H1 (cell line): ENCODE results near the gene ZNF385B. TPM values are rescaled to one million over a fixed set of nuclear protein-coding genes. Genes with fewer than 3 reads are reported as not detected.

Experiments used
- CTCF ChIA-PET: fragments of 300-600 bp; sonication (Branson Sonifier 250); formaldehyde crosslinking; loops from one replicate; lab custom pipeline; 2021; ENCODE audit not compliant: partially characterized antibody; lab: Charles Lee
- POLR2A ChIA-PET: fragments of 300-600 bp; sonication (Branson Sonifier 250); formaldehyde crosslinking; loops from one replicate; lab custom pipeline; 2021; ENCODE audit warnings: inconsistent platforms; ENCODE audit not compliant: partially characterized antibody; lab: Charles Lee
- DNase-seq, 2 experiments: peaks; one replicate each; pipeline versions ENCODE4 v3.0.0 to v3.0.0-alpha.2; 2010 to 2022; ENCODE audit warnings: low spot score in 2 of 2, low read depth in 1 of 2, mixed read lengths in 1 of 2
- FAIRE-seq: peaks from 2 replicates; lab custom pipeline; 2011; peaks lifted over from hg19 to GRCh38; lab: Jason Lieb, UNC
- H2AFZ ChIP-seq: 2 replicates; pipeline ENCODE4 v1.8.1; 2012; ENCODE audit warnings: low read length, inconsistent platforms
- H2AK5ac ChIP-seq: 2 replicates; pipeline ENCODE4 v1.6.1; 2013; ENCODE audit warnings: low read depth, low read length
- H2BK120ac ChIP-seq: replicated peaks from 2 replicates; pipeline ENCODE3; 2013; ENCODE audit warnings: low read depth, low read length, inconsistent platforms
- H2BK12ac ChIP-seq: 2 replicates; pipeline ENCODE4 v1.6.1; 2013; ENCODE audit warnings: low read depth, low read length
- H2BK15ac ChIP-seq: 2 replicates; pipeline ENCODE4 v1.6.1; 2013; ENCODE audit warnings: low read length
- H2BK20ac ChIP-seq: 2 replicates; pipeline ENCODE4 v1.6.1; 2013; ENCODE audit warnings: low read length
- H2BK5ac ChIP-seq: 2 replicates; pipeline ENCODE4 v1.6.1; 2013; ENCODE audit warnings: low read depth, low read length
- H3K14ac ChIP-seq: 2 replicates; pipeline ENCODE4 v1.6.1; 2013; ENCODE audit warnings: inconsistent platforms; ENCODE audit not compliant: insufficient read length
- H3K18ac ChIP-seq: 2 replicates; pipeline ENCODE4 v1.6.1; 2013; ENCODE audit warnings: low read length; ENCODE audit errors: extremely low read depth
- H3K23ac ChIP-seq: 2 replicates; pipeline ENCODE4 v1.6.1; 2013; ENCODE audit warnings: inconsistent platforms; ENCODE audit not compliant: insufficient read length
- H3K23me2 ChIP-seq: 2 replicates; pipeline ENCODE4 v1.6.1; 2013; ENCODE audit warnings: low read depth, low read length
- H3K27ac ChIP-seq: 2 replicates; pipeline ENCODE4 v1.6.1; 2011; ENCODE audit warnings: low read depth, low read length, inconsistent platforms
- H3K27me3 ChIP-seq, 4 experiments: replicated peaks in 1 of 4; 1 replicate in 1 of 4; 2 replicates in 3 of 4; pipeline versions ENCODE4 v1.6.1 to v1.8.1; 2011 to 2013; ENCODE audit warnings: low read length in 3 of 4, mild to moderate bottlenecking in 3 of 4, inconsistent platforms in 2 of 4, mixed read lengths in 2 of 4, moderate library complexity in 1 of 4; ENCODE audit not compliant: control insufficient read depth in 3 of 4, insufficient read depth in 3 of 4; ENCODE audit errors: extremely low read depth in 1 of 4
- H3K36me3 ChIP-seq, 4 experiments: 2 replicates each; pipeline versions ENCODE4 v1.6.1 to v1.8.1; 2011 to 2013; ENCODE audit warnings: mild to moderate bottlenecking in 4 of 4, low read length in 3 of 4, moderate library complexity in 2 of 4, control low read depth in 1 of 4, inconsistent platforms in 1 of 4; ENCODE audit not compliant: insufficient read depth in 4 of 4, control insufficient read depth in 2 of 4
- H3K4ac ChIP-seq: replicated peaks from 2 replicates; pipeline ENCODE3; 2013; ENCODE audit warnings: low read length, low read depth, mixed read lengths, inconsistent platforms; ENCODE audit not compliant: insufficient read length
- H3K4me1 ChIP-seq, 4 experiments: replicated peaks in 1 of 4; 1 replicate in 1 of 4; 2 replicates in 3 of 4; pipeline versions ENCODE4 v1.6.1 to v1.8.1; 2011 to 2013; ENCODE audit warnings: low read length in 3 of 4, inconsistent platforms in 2 of 4, mixed read lengths in 1 of 4; ENCODE audit not compliant: insufficient read depth in 4 of 4, control insufficient read depth in 3 of 4
- H3K4me2 ChIP-seq, 2 experiments: 2 replicates each; pipeline versions ENCODE4 v1.6.1 to v1.8.1; 2011 to 2013; ENCODE audit warnings: low read depth in 2 of 2, low read length in 2 of 2, control low read depth in 1 of 2, inconsistent platforms in 1 of 2, mild to moderate bottlenecking in 1 of 2; ENCODE audit not compliant: insufficient read depth in 1 of 2
- H3K4me3 ChIP-seq, 4 experiments: fragments of 200-600, 300-600 bp in 1 of 4; sonication (generic), shearing (Covaris generic), sonication (Bioruptor Twin) in 1 of 4; 2 replicates each; pipeline versions ENCODE4 v1.5.1 to v1.8.1; 2011 to 2016; ENCODE audit warnings: low read length in 4 of 4, low read depth in 3 of 4, control low read depth in 2 of 4, inconsistent platforms in 2 of 4, mild to moderate bottlenecking in 2 of 4, mixed read lengths in 1 of 4, moderate library complexity in 1 of 4; ENCODE audit not compliant: insufficient read depth in 2 of 4; ENCODE audit errors: extremely low read depth in 1 of 4
- H3K56ac ChIP-seq: replicated peaks from 2 replicates; pipeline ENCODE3; 2013; ENCODE audit warnings: low read depth, mild to moderate bottlenecking, mixed read lengths, low read length, inconsistent platforms; ENCODE audit not compliant: insufficient read length
- H3K79me1 ChIP-seq: 2 replicates; pipeline ENCODE4 v1.6.1; 2013; ENCODE audit warnings: low read depth, low read length, control low read depth
- H3K79me2 ChIP-seq, 2 experiments: 2 replicates each; pipeline versions ENCODE4 v1.6.1 to v1.8.1; 2012 to 2013; ENCODE audit warnings: low read length in 2 of 2, mild to moderate bottlenecking in 2 of 2, inconsistent platforms in 1 of 2; ENCODE audit not compliant: insufficient read depth in 2 of 2, control insufficient read depth in 1 of 2
- H3K9ac ChIP-seq, 4 experiments: replicated peaks in 1 of 4; 1 replicate in 1 of 4; 2 replicates in 3 of 4; pipeline versions ENCODE4 v1.6.1 to v1.8.1; 2011 to 2013; ENCODE audit warnings: low read depth in 3 of 4, low read length in 3 of 4, control low read depth in 2 of 4, mild to moderate bottlenecking in 2 of 4, moderate library complexity in 2 of 4, inconsistent platforms in 1 of 4; ENCODE audit errors: extremely low read depth in 1 of 4
- H3K9me3 ChIP-seq, 2 experiments: 2 replicates each; pipeline versions ENCODE4 v1.6.1 to v1.8.1; 2012 to 2013; ENCODE audit warnings: mild to moderate bottlenecking in 2 of 2, moderate library complexity in 2 of 2, control low read depth in 1 of 2, inconsistent platforms in 1 of 2, low read depth in 1 of 2, low read length in 1 of 2, mixed read lengths in 1 of 2; ENCODE audit not compliant: insufficient read depth in 2 of 2
- H4K20me1 ChIP-seq, 2 experiments: replicated peaks in 1 of 2; 2 replicates each; pipeline versions ENCODE3 to v1.8.1; 2011 to 2013; ENCODE audit warnings: inconsistent platforms in 2 of 2, low read length in 2 of 2, mild to moderate bottlenecking in 1 of 2; ENCODE audit not compliant: insufficient read depth in 2 of 2, control insufficient read depth in 1 of 2
- H4K5ac ChIP-seq: 2 replicates; pipeline ENCODE4 v1.6.1; 2013; ENCODE audit warnings: low read length, low read depth, mixed read lengths, inconsistent platforms; ENCODE audit not compliant: insufficient read length
- H4K8ac ChIP-seq: 2 replicates; pipeline ENCODE4 v1.8.0; 2013; ENCODE audit warnings: mild to moderate bottlenecking, moderate library complexity, low read length, inconsistent platforms; ENCODE audit not compliant: insufficient read depth; ENCODE audit errors: extremely low read depth
- H4K91ac ChIP-seq: replicated peaks from 2 replicates; pipeline ENCODE3; 2013; ENCODE audit warnings: low read length, mixed read lengths, inconsistent platforms; ENCODE audit not compliant: insufficient read length
- ASH2L ChIP-seq: fragments of 200-600, 300-600 bp; sonication (generic); IDR thresholded peaks from one replicate; pipeline ENCODE4 v1.7.1; 2017; ENCODE audit warnings: low read length
- BCL11A ChIP-seq, 2 experiments: IDR thresholded peaks; one replicate each; pipeline ENCODE4 v1.6.1; 2011; ENCODE audit warnings: low read depth in 2 of 2, low read length in 2 of 2, mild to moderate bottlenecking in 2 of 2
- CTBP2 ChIP-seq: IDR thresholded peaks from 2 replicates; pipeline ENCODE4 v1.7.0; 2011; ENCODE audit warnings: borderline replicate concordance, mild to moderate bottlenecking, moderate library complexity, mixed read lengths, low read length; ENCODE audit not compliant: insufficient read depth, insufficient read length
- EGR1 ChIP-seq: IDR thresholded peaks from 2 replicates; pipeline ENCODE4 v1.6.1; 2011; ENCODE audit warnings: low read depth, low read length, borderline replicate concordance
- EP300 ChIP-seq, 2 experiments: IDR thresholded peaks; 1 replicate in 1 of 2; 2 replicates in 1 of 2; pipeline ENCODE4 v1.6.1; 2011 to 2012; ENCODE audit warnings: low read depth in 2 of 2, low read length in 2 of 2, mild to moderate bottlenecking in 2 of 2, borderline replicate concordance in 1 of 2, inconsistent platforms in 1 of 2, moderate library complexity in 1 of 2
- GTF2F1 ChIP-seq: IDR thresholded peaks from 2 replicates; pipeline ENCODE4 v1.6.1; 2012; ENCODE audit warnings: low read depth, low read length, improper control_type of control experiment, borderline replicate concordance
- JUND ChIP-seq: IDR thresholded peaks from 2 replicates; pipeline ENCODE4 v1.6.1; 2011; ENCODE audit warnings: mild to moderate bottlenecking, improper control_type of control experiment, low read length
- RAD21 ChIP-seq, 2 experiments: IDR thresholded peaks in 1 of 2; conservative IDR thresholded peaks in 1 of 2; 2 replicates each; pipeline ENCODE4 v1.6.1; 2011; ENCODE audit warnings: low read depth in 2 of 2, low read length in 2 of 2, improper control_type of control experiment in 1 of 2, inconsistent platforms in 1 of 2, mild to moderate bottlenecking in 1 of 2, moderate library complexity in 1 of 2
- RFX5 ChIP-seq: IDR thresholded peaks from 2 replicates; pipeline ENCODE4 v1.6.1; 2011; ENCODE audit warnings: low read depth, low read length, improper control_type of control experiment, borderline replicate concordance
- TAF1 ChIP-seq: IDR thresholded peaks from 2 replicates; pipeline ENCODE4 v1.6.1; 2011; ENCODE audit warnings: mild to moderate bottlenecking, low read depth, low read length
- WGBS, 2 experiments: shearing (Covaris generic) in 1 of 2; methylation state at CpG; one replicate each; pipeline versions ENCODE4 v1.1.6 to v1.1.7; 2013 to 2015; ENCODE audit warnings: low lambda C conversion rate in 2 of 2, mixed read lengths in 2 of 2, inconsistent platforms in 1 of 2, low coverage in 1 of 2, missing lambda C conversion rate in 1 of 2; ENCODE audit not compliant: insufficient replicate concordance in 2 of 2, insufficient coverage in 1 of 2, insufficient read length in 1 of 2; ENCODE audit errors: extremely low coverage in 1 of 2, missing lambda C conversion rate in 1 of 2; 5-methylcytosine and 5-hydroxymethylcytosine counted together
- polyA plus RNA-seq, 7 experiments: library from polyadenylated mRNA; depleted of rRNA in 3 of 7; stranded (reverse) in 5 of 7; unstranded in 2 of 7; fragments of >200 nt in 5 of 7; fragments of 200-250 nt in 2 of 7; gene quantifications; 1 replicate in 5 of 7; 2 replicates in 1 of 7; 4 replicates in 1 of 7; pipeline versions ENCODE4 v1.2.1 to v1.2.3, GENCODE V29; 2011 to 2013; ENCODE audit warnings: missing spikeins in 2 of 7, mixed read lengths in 2 of 7
- total RNA-seq: library from RNA; stranded (reverse); fragmentation: NEBNext Ultra II Directional; extraction: Animal tissue kit (Norgen Biotek cat#: 25700); gene quantifications from 2 replicates; pipeline ENCODE4 v1.2.1, GENCODE V29; 2021

ZNF385B gene
- total and polyA plus RNA-seq, 2 of the 8 experiments (the other 6 are each of a cell fraction or from before 2014, with no cell fraction given) = 1.1 to 3.7 TPM

GRCh38 chr2:179758636-179759035, 102.8 kb downstream of the ZNF385B start:
- no peak for FAIRE-seq
- CTCF ChIA-PET = interaction anchor here (0.7 to 0.9 kb wide), 3 partner anchors 9 to 738 kb away, joined by 3 read pairs; no protein-coding TSS in a partner anchor

More at GRCh38 chr2:179758636-179759035, 102.8 kb downstream of the ZNF385B start:
- H4K8ac ChIP-seq = no peak overlapping the region
- no peaks in the 10 kb centered on the region for H3K79me2 ChIP-seq
- peaks cover 0 to 6% (median 2%) of the 10 kb centered on the region in 4 experiments; a peak in 2 of 8 replicates for H3K36me3 ChIP-seq
- no peak overlapping the region for H3K4me2 ChIP-seq
- no peak overlapping the region for H3K56ac ChIP-seq
- no peak overlapping the region for H2BK120ac ChIP-seq
- H3K4me3 ChIP-seq = no peak overlapping the region
- no peaks in the 10 kb centered on the region for H3K79me1 ChIP-seq
- no peak overlapping the region for H2BK12ac ChIP-seq
- no peaks in the 10 kb centered on the region for H3K23me2 ChIP-seq
- H3K23ac ChIP-seq = no peak overlapping the region
- H3K4me1 ChIP-seq = no peaks in the 10 kb centered on the region
- H3K27ac ChIP-seq = no peak overlapping the region
- H3K18ac ChIP-seq = no peak overlapping the region
- no peak overlapping the region for H2BK5ac ChIP-seq
- no peak overlapping the region for H2AFZ ChIP-seq
- DNase-seq = no peak
- WGBS, 2 experiments = 95% methylated on average over 3 of the region's 3 CpGs; no CpG with 5 or more reads in 1 of the 2 experiments
- no peaks in the 10 kb centered on the region for H4K20me1 ChIP-seq
- H3K27me3 ChIP-seq = no peaks in the 10 kb centered on the region
- H4K5ac ChIP-seq = no peak overlapping the region
- no peak overlapping the region for H2BK15ac ChIP-seq
- no peak overlapping the region for H3K4ac ChIP-seq
- TF ChIP-seq EP300 (IDR thresholded peaks at IDR 0.05; ENCODE audit: borderline replicate concordance in 1 of 2, low read depth in 2 of 2, low read length in 2 of 2) (no peak), EGR1 (no peak), TAF1 (no peak), ASH2L (no peak), JUND (no peak), CTBP2 (no peak), GTF2F1 (no peak), RAD21 (IDR thresholded peaks at IDR 0.05 in 1 of 2, conservative IDR thresholded peaks at IDR 0.05 in 1 of 2; ENCODE audit: low read depth in 2 of 2, low read length in 2 of 2) (no peak), RFX5 (no peak), BCL11A (IDR thresholded peaks at IDR 0.05; ENCODE audit: low read depth in 2 of 2, low read length in 2 of 2) (no peak)
- H3K9me3 ChIP-seq = peaks cover 15 to 20% of the 10 kb centered on the region in 2 experiments
- H4K91ac ChIP-seq = no peak overlapping the region
- H2BK20ac ChIP-seq = no peak overlapping the region
- no peak overlapping the region for H2AK5ac ChIP-seq
- no peak overlapping the region for H3K14ac ChIP-seq
- H3K9ac ChIP-seq = no peak overlapping the region
- POLR2A ChIA-PET = interaction anchor here (0.7 kb wide), 1 partner anchor 1224 kb away, joined by 3 read pairs; no protein-coding TSS in a partner anchor
